ENCODE data around the gene ZNF33B.

GRCh38 chr10:42630537-42631134 lies 7.7 kb downstream of the ZNF33B start:
- no peak for TF ChIP-seq EP300 (IDR thresholded peaks at IDR 0.05)
- TF ChIP-seq POLR2A (IDR thresholded peaks at IDR 0.05): no peak
- TF ChIP-seq, protein P1, sequence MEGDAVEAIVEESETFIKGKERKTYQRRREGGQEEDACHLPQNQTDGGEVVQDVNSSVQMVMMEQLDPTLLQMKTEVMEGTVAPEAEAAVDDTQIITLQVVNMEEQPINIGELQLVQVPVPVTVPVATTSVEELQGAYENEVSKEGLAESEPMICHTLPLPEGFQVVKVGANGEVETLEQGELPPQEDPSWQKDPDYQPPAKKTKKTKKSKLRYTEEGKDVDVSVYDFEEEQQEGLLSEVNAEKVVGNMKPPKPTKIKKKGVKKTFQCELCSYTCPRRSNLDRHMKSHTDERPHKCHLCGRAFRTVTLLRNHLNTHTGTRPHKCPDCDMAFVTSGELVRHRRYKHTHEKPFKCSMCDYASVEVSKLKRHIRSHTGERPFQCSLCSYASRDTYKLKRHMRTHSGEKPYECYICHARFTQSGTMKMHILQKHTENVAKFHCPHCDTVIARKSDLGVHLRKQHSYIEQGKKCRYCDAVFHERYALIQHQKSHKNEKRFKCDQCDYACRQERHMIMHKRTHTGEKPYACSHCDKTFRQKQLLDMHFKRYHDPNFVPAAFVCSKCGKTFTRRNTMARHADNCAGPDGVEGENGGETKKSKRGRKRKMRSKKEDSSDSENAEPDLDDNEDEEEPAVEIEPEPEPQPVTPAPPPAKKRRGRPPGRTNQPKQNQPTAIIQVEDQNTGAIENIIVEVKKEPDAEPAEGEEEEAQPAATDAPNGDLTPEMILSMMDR (IDR thresholded peaks at IDR 0.05): no peak
- TF ChIP-seq POLR2AphosphoS5 (IDR thresholded peaks at IDR 0.05): no peak
